Measurements from ENCODE around the gene CYP2D6.

DNA sequence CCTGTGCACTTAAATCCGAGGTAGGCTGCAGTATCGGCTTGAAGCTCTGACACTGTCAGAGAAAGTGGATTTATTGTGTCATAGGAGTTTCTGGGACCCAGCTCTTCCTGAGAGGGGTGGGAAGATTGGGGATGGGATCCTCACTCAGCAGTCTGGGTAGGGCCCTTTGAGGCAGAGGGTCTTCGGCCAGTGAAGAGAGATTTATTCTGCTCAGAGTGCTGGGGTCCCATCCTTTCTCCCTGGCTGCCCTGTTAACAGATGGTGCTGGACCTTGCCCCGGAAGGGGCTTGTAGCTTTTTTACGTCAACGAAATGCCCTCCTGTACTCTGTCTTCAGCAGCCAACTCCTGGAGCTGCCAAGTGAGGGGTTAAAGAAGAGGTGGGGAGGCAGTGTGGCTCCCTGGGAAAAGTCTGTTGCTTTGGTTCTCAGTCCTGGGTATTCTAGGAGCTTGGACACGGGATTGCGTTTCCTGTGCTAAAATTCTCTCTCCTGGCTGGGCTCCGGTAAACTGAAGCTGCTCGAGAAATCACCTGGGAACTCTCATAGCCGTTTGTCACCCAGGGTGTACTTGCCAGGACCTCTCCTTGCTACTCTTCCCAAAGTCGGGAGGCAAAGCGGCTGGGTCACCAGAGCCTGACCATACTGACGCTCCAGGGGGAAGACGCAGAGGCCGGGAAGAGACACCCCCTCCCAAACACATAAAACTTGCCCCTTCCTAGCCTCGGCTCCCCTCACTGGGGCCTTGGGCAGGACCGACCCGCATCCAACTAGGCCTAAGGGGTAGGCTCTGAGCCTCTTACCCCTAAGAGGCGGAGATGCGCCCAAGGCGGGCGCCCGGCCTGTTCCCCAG is 51.9 kb downstream of the CYP2D6 start:
- no peak for TF ChIP-seq EZH2phosphoT487 (IDR thresholded peaks at IDR 0.05; ENCODE audit: insufficient read depth, low read depth)
- no peak for TF ChIP-seq EZH2 (IDR thresholded peaks at IDR 0.05; ENCODE audit: insufficient read depth, poor library complexity, severe bottlenecking)
